HAP-1 (cell line): ENCODE results near the gene CNIH4.
A peak's percentile ranks its signal among the peaks of the same experiment; 100 is the strongest.
"Not testable (repeated sequence)": the region's sequence is repeated elsewhere in the genome, so short reads cannot be mapped to it uniquely, and the experiment has no call there.

Source experiments
- DNase-seq, 2 experiments: peaks; one replicate each; pipeline ENCODE4 v3.0.0-alpha.2; 2016 to 2020; ENCODE audit warnings: low spot score in 2 of 2
- H3K27me3 ChIP-seq: fragments of 250-450 bp; sonication (Bioruptor Pico); 2 replicates; pipeline ENCODE4 v1.5.1; 2020; ENCODE audit warnings: low read depth, mild to moderate bottlenecking, moderate library complexity
- H3K36me3 ChIP-seq: fragments of 250-450 bp; sonication (Bioruptor Pico); replicated peaks from 2 replicates; pipeline ENCODE4 v1.5.1; 2020; ENCODE audit warnings: mild to moderate bottlenecking
- H3K4me1 ChIP-seq: fragments of 250-450 bp; sonication (Bioruptor Pico); 2 replicates; pipeline ENCODE4 v1.5.1; 2020; ENCODE audit warnings: mild to moderate bottlenecking
- H3K4me3 ChIP-seq: fragments of 250-450 bp; sonication (Bioruptor Pico); 2 replicates; pipeline ENCODE4 v1.5.1; 2020; ENCODE audit warnings: mild to moderate bottlenecking, moderate library complexity
- H3K9me3 ChIP-seq: fragments of 250-450 bp; sonication (Bioruptor Pico); 2 replicates; pipeline ENCODE4 v1.5.1; 2020; ENCODE audit warnings: mild to moderate bottlenecking, moderate library complexity
- in situ Hi-C: fragments of 300-500 bp; cut with MboI; formaldehyde crosslinking; loops from 3 replicates; pipeline ENCODE4 v1.14.3; 2020; ENCODE audit warnings: low sequenced_read_pairs, inconsistent platforms, mixed read lengths

Gene CNIH4

GRCh38 chr1:224333309-224333926 lies 23.3 kb upstream of the CNIH4 start:
- Histone ChIP-seq H3K36me3 (no peaks in the 10 kb centered on the region; the same call in 1 of the 2 replicates), H3K27me3 (no peaks in the 10 kb centered on the region), H3K9me3 (no peaks in the 10 kb centered on the region), H3K4me1 (peaks cover 11% of the 10 kb centered on the region), H3K4me3 (no peak overlapping the region)
- DNase-seq, result peak; percentile 39 to 69
- in situ Hi-C loops, result loop anchor here (10.0 to 25.0 kb wide), 2 partner anchors 219 to 521 kb away; partner anchors contain the start of gene FBXO28

GRCh38 chr1:224333939-224334786 lies 22.5 kb upstream of the CNIH4 start:
- H3K27me3 ChIP-seq, result no peaks in the 10 kb centered on the region
- H3K4me1 ChIP-seq, result peaks cover 16% of the 10 kb centered on the region
- in situ Hi-C loops, result loop anchor here (10.0 to 25.0 kb wide), 2 partner anchors 219 to 522 kb away; partner anchors contain the start of gene FBXO28
- H3K36me3 ChIP-seq, result no peaks in the 10 kb centered on the region; the same call in 1 of the 2 replicates
- no peak for DNase-seq
- H3K9me3 ChIP-seq, result no peaks in the 10 kb centered on the region
- H3K4me3 ChIP-seq, result no peak overlapping the region

GRCh38 chr1:224338150-224338838 lies 18.4 kb upstream of the CNIH4 start:
- in situ Hi-C loops, result loop anchor here (10.0 to 25.0 kb wide), 2 partner anchors 223 to 526 kb away; partner anchors contain the start of gene FBXO28
- no peaks in the 10 kb centered on the region; the same call in none of the 2 replicates for H3K9me3 ChIP-seq
- no peak for DNase-seq
- H3K4me1 ChIP-seq, result peaks cover 20% of the 10 kb centered on the region
- no peaks in the 10 kb centered on the region for H3K27me3 ChIP-seq
- no peak overlapping the region for H3K4me3 ChIP-seq
- no peaks in the 10 kb centered on the region for H3K36me3 ChIP-seq

DNA sequence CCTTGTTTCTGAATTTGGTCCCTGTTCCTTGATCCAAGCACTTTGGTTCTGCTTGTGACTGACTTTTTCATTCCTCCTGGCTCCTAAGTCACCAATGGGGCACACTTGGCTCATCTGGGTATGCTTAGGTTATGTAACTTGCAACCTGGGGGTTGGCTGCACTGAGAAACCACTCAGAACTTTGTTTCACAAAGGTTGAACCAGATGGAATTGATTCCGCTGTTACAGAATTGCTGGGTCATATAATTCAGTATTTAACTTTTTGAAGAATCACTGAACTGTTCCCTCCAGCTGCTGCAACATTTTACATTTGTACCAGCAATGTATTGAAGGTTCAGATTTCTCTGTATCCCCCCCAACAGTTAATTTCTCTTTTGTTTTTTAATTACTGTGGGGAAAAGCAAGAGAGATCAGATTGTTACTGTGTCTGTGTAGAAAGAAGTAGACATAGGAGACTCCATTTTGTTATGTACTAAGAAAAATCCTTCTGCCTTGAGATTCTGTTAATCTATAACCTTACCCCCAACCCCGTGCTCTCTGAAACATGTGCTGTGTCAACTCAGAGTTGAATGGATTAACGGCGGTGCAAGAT lies 17.1 kb upstream of the CNIH4 start:
- no peaks in the 10 kb centered on the region for H3K27me3 ChIP-seq
- in situ Hi-C loops, result loop anchor here (10.0 to 25.0 kb wide), 2 partner anchors 225 to 527 kb away; partner anchors contain the start of gene FBXO28
- H3K36me3 ChIP-seq, result no peaks in the 10 kb centered on the region
- DNase-seq, result no peak
- peaks cover 20% of the 10 kb centered on the region for H3K4me1 ChIP-seq
- H3K9me3 ChIP-seq, result peaks cover 9% of the 10 kb centered on the region
- no peak overlapping the region for H3K4me3 ChIP-seq

- peak; percentile 52 to 75 for DNase-seq
These were observed 16.0 kb upstream of the CNIH4 start for GRCh38 chr1:224340453-224341384.

DNA sequence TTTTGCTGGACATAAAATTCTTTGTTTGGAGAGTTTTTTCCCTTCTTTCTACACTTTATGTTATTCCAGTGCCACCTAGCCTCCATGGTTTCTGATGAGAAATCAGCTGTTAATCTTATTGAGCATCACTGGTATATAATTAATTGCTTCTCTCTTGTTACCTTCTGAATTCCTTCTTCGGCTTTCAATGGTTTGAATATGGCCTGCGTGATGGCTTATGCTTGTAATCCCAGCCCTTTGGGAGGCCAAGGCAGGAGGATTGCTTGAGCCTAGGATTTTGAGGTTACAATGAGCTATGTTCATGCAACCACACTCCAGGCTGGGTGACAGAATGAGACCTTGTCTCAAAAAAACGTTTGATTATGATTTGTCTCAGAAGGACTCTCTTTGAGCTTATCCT lies 13.0 kb upstream of the CNIH4 start:
- no peak overlapping the region for H3K4me3 ChIP-seq
- DNase-seq, result no peak
- peaks cover 20% of the 10 kb centered on the region for H3K9me3 ChIP-seq
- H3K4me1 ChIP-seq, result peaks cover 18% of the 10 kb centered on the region
- H3K27me3 ChIP-seq, result no peaks in the 10 kb centered on the region
- in situ Hi-C loops, result loop anchor here (25.0 kb wide), 1 partner anchor 531 kb away; no protein-coding TSS in a partner anchor
- H3K36me3 ChIP-seq, result no peaks in the 10 kb centered on the region; the same call in 1 of the 2 replicates

More at GRCh38 chr1:224340453-224341384, 16.0 kb upstream of the CNIH4 start:
- not testable (repeated sequence) for H3K27me3 ChIP-seq, H3K36me3 ChIP-seq
- Histone ChIP-seq H3K4me3 (peak overlapping the region; percentile 36), H3K4me1 (peaks cover 20% of the 10 kb centered on the region), H3K9me3 (peaks cover 17% of the 10 kb centered on the region)
- in situ Hi-C loops, result loop anchor here (25.0 kb wide), 1 partner anchor 528 kb away; no protein-coding TSS in a partner anchor

GRCh38 chr1:224348137-224348536 lies 8.5 kb upstream of the CNIH4 start:
- no peak for DNase-seq
- Histone ChIP-seq H3K27me3 (no peaks in the 10 kb centered on the region), H3K9me3 (peaks cover 20% of the 10 kb centered on the region), H3K36me3 (no peaks in the 10 kb centered on the region; the same call in 1 of the 2 replicates), H3K4me3 (no peak overlapping the region), H3K4me1 (no peaks in the 10 kb centered on the region)
- in situ Hi-C loops, result loop anchor here (25.0 kb wide), 1 partner anchor 536 kb away; no protein-coding TSS in a partner anchor

- H3K27me3 ChIP-seq, H3K9me3 ChIP-seq, H3K4me1 ChIP-seq, DNase-seq, H3K36me3 ChIP-seq, H3K4me3 ChIP-seq: not testable (repeated sequence)
- in situ Hi-C loops, result loop anchor here (25.0 kb wide), 1 partner anchor 537 kb away; no protein-coding TSS in a partner anchor
These were observed 7.0 kb upstream of the CNIH4 start for GRCh38 chr1:224349716-224350115.

DNA sequence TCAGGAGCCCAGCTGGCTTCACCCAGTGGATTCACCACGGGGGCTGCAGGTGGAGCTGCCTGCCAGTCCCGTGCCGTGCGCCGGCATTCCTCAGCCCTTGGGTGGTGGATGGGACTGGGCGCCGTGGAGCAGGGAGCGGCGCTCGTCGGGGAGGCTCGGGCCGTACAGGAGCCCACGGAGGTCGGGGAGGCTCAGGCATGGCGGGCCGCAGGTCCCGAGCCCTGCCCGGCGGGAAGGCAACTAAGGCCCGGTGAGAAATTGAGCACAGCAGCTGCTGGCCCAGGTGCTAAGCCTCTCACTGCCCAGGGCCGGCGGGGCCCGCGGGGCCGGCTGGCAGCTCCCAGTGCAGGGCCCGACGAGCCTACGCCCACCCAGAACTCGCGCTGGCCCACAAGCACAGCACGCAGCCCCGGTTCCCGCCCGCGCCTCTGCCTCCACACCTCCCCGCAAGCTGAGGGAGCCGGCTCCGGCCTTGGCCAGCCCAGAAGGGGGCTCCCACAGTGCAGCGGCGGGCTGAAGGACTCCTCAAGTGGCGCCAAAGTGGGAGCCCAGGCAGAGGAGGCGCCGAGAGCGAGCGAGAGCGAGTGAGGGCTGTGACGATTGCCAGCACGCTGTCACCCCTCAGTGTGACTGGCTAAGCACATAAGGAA lies 4.1 kb upstream of the CNIH4 start:
- DNase-seq, H3K9me3 ChIP-seq, H3K36me3 ChIP-seq, H3K4me3 ChIP-seq, in situ Hi-C loops, H3K4me1 ChIP-seq, H3K27me3 ChIP-seq: not testable (repeated sequence)

DNA sequence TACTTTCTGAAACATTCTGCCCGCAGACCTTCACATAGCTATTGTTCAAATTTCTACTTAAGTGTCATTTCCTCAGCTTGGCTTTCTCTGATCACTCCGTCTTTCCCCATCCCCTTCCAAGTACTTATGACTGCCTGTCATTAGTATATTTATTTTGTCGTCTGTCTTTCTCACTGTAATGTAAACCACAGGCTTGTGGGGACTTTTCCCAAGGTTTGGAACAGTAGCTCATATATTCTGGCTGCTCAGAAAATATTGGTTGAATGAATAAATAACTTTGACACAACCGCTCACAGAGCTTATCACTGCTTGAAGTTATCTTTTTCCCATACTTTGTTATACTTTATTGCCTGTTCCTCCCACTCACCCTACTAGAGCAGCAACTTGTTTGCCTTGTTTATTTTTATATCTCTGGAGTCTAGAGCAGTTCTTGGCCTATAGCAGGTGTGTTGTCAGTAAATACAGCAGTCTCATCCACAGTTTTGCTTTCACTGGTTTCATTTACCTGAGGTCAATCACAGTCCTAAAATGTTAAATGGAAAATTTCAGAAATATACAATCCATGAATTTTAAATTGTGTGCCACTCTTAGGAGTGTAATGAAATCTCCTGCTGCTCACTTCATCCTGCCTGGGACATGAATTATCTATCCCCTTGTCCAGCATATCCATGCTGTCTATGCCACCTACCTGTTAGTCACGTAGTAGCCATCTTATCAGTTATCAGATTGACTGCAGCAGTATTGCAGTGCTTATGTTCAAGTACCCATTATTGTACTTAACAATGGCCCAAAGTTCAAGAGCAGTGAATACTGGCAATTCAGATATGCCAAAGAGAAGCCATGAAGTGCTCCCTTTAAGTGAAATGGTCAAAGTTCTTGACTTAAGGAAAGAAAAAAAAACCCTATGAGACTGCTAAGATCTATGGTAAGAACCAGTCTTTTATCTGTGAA lies 2.4 kb upstream of the CNIH4 start:
- in situ Hi-C loops, result no loop called here
- no peaks in the 10 kb centered on the region for H3K27me3 ChIP-seq
- DNase-seq, result no peak

GRCh38 chr1:224357626-224358124 lies 996 bp downstream of the CNIH4 start:
- in situ Hi-C loops, result no loop called here
- Histone ChIP-seq H3K27me3 (no peaks in the 10 kb centered on the region), H3K9me3 (no peaks in the 10 kb centered on the region), H3K4me1 (peaks cover 18% of the 10 kb centered on the region), H3K36me3 (peaks cover 5% of the 10 kb centered on the region), H3K4me3 (peak overlapping the region; percentile 81)
- DNase-seq, result no peak

More for the DNA sequence above, 2.4 kb upstream of the CNIH4 start:
- Histone ChIP-seq H3K4me3 (no peak overlapping the region), H3K36me3 (no peaks in the 10 kb centered on the region), H3K4me1 (peaks cover 15% of the 10 kb centered on the region), H3K9me3 (no peaks in the 10 kb centered on the region)
